BE2C (cell line): ENCODE data around the gene SFSWAP.

Experiments used
- DNase-seq: peaks from one replicate; pipeline ENCODE4 v3.0.0-alpha.2; 2020
- H3K27me3 ChIP-seq: fragments of 250-450 bp; sonication (Bioruptor Pico); 2 replicates; pipeline ENCODE4 v1.5.1; 2020; ENCODE audit warnings: mild to moderate bottlenecking
- H3K36me3 ChIP-seq: fragments of 250-450 bp; sonication (Bioruptor Pico); 2 replicates; pipeline ENCODE4 v1.5.1; 2020; ENCODE audit warnings: mild to moderate bottlenecking
- H3K4me1 ChIP-seq: fragments of 250-450 bp; sonication (Bioruptor Pico); 2 replicates; pipeline ENCODE4 v1.5.1; 2020
- H3K4me3 ChIP-seq: 2 replicates; pipeline ENCODE4 v1.5.1; 2011; ENCODE audit warnings: low read depth, low read length
- H3K9me3 ChIP-seq: fragments of 250-450 bp; sonication (Bioruptor Pico); 2 replicates; pipeline ENCODE4 v1.5.1; 2020
- CTCF ChIP-seq: IDR thresholded peaks from 2 replicates; pipeline ENCODE4 v1.5.1; 2012; ENCODE audit warnings: mild to moderate bottlenecking, low read depth, low read length

Gene SFSWAP

GRCh38 chr12:131682510-131682895 is 28.4 kb upstream of the SFSWAP start:
- no peak overlapping the region for H3K4me3 ChIP-seq
- H3K27me3 ChIP-seq, result no peaks in the 10 kb centered on the region
- DNase-seq, result no peak
- H3K4me1 ChIP-seq, result no peaks in the 10 kb centered on the region
- no peaks in the 10 kb centered on the region for H3K36me3 ChIP-seq
- TF ChIP-seq CTCF, result no peak
- no peaks in the 10 kb centered on the region for H3K9me3 ChIP-seq

- Histone ChIP-seq H3K4me3 (no peak overlapping the region), H3K4me1 (no peaks in the 10 kb centered on the region), H3K36me3 (no peaks in the 10 kb centered on the region), H3K9me3 (no peaks in the 10 kb centered on the region), H3K27me3 (no peaks in the 10 kb centered on the region)
- no peak for TF ChIP-seq CTCF
- DNase-seq, result no peak
These were observed 27.4 kb upstream of the SFSWAP start for GRCh38 chr12:131683266-131684014.

- no peak for DNase-seq
- Histone ChIP-seq H3K27me3 (no peaks in the 10 kb centered on the region), H3K4me1 (no peaks in the 10 kb centered on the region), H3K9me3 (no peaks in the 10 kb centered on the region), H3K36me3 (no peaks in the 10 kb centered on the region), H3K4me3 (peak overlapping the region; percentile 56)
- TF ChIP-seq CTCF, result no peak
These were observed 26.7 kb upstream of the SFSWAP start for GRCh38 chr12:131684015-131684725.

- H3K36me3 ChIP-seq, result no peaks in the 10 kb centered on the region
- H3K4me1 ChIP-seq, result no peaks in the 10 kb centered on the region
- no peaks in the 10 kb centered on the region for H3K9me3 ChIP-seq
- no peak overlapping the region for H3K4me3 ChIP-seq
- no peak for TF ChIP-seq CTCF
- no peak for DNase-seq
- 0 out of 2 replicates have a peak, but pooled peaks cover 2% of the 10 kb centered on the region for H3K27me3 ChIP-seq
These were observed 23.4 kb upstream of the SFSWAP start for GRCh38 chr12:131687346-131688125.

- no peak for DNase-seq
- TF ChIP-seq CTCF, result no peak
These were observed 22.6 kb upstream of the SFSWAP start for GRCh38 chr12:131688131-131688844.

More at GRCh38 chr12:131688131-131688844, 22.6 kb upstream of the SFSWAP start:
- H3K27me3 ChIP-seq, result 0 out of 2 replicates have a peak, but pooled peaks cover 2% of the 10 kb centered on the region
- H3K9me3 ChIP-seq, result no peaks in the 10 kb centered on the region
- no peaks in the 10 kb centered on the region for H3K36me3 ChIP-seq
- H3K4me3 ChIP-seq, result no peak overlapping the region
- H3K4me1 ChIP-seq, result no peaks in the 10 kb centered on the region
